Hepatocyte (in vitro differentiated cells): ENCODE data around the gene CCDC183. TPM values are rescaled to one million over a fixed set of nuclear protein-coding genes. Genes with fewer than 3 reads are reported as not detected.

Source experiments
- DNase-seq: peaks from one replicate; pipeline ENCODE4 v3.0.0-alpha.2; 2016; ENCODE audit warnings: low spot score
- H2AFZ ChIP-seq: fragments of 200-600 bp; sonication (generic); 2 replicates; pipeline ENCODE4 v1.6.0; 2016; ENCODE audit warnings: antibody characterized with exemption, mild to moderate bottlenecking
- H3K27ac ChIP-seq: fragments of 200-600 bp; sonication (generic); 2 replicates; pipeline ENCODE4 v1.5.1; 2016; ENCODE audit warnings: mild to moderate bottlenecking
- H3K27me3 ChIP-seq: fragments of 200-600 bp; sonication (generic); 2 replicates; pipeline ENCODE4 v1.6.1; 2016
- H3K36me3 ChIP-seq: fragments of 200-600 bp; sonication (generic); replicated peaks from 2 replicates; pipeline ENCODE4 v1.5.1; 2016; ENCODE audit warnings: low read depth; ENCODE audit not compliant: insufficient read depth
- H3K4me1 ChIP-seq: fragments of 200-600 bp; sonication (generic); 2 replicates; pipeline ENCODE4 v1.5.1; 2016; ENCODE audit warnings: mild to moderate bottlenecking, moderate library complexity; ENCODE audit not compliant: insufficient read depth
- H3K4me2 ChIP-seq: fragments of 200-600 bp; sonication (generic); 2 replicates; pipeline ENCODE4 v1.6.0; 2016
- H3K4me3 ChIP-seq: fragments of 200-600 bp; sonication (generic); 2 replicates; pipeline ENCODE4 v1.5.1; 2016; ENCODE audit warnings: mild to moderate bottlenecking
- H3K79me2 ChIP-seq: fragments of 200-600 bp; sonication (generic); 2 replicates; pipeline ENCODE4 v1.6.0; 2017; ENCODE audit warnings: mild to moderate bottlenecking
- H3K9me2 ChIP-seq: fragments of 200-600 bp; sonication (generic); replicated peaks from 2 replicates; pipeline ENCODE4 v1.6.0; 2017; ENCODE audit warnings: mild to moderate bottlenecking; ENCODE audit not compliant: insufficient read depth
- H3K9me3 ChIP-seq: fragments of 200-600 bp; sonication (generic); 2 replicates; pipeline ENCODE4 v1.5.1; 2016; ENCODE audit warnings: low read depth, mild to moderate bottlenecking
- H4K20me1 ChIP-seq: fragments of 200-600 bp; sonication (generic); 2 replicates; pipeline ENCODE4 v1.6.0; 2016; ENCODE audit warnings: mild to moderate bottlenecking; ENCODE audit not compliant: insufficient read depth, poor library complexity, severe bottlenecking
- CTCF ChIP-seq: fragments of 200-600 bp; sonication (generic); IDR thresholded peaks from 2 replicates; pipeline ENCODE4 v1.5.1; 2016; ENCODE audit warnings: antibody characterized with exemption, mild to moderate bottlenecking; ENCODE audit not compliant: poor library complexity
- EZH2 ChIP-seq: fragments of 200-600 bp; sonication (generic); IDR thresholded peaks from 2 replicates; pipeline ENCODE4 v1.6.1; 2016; ENCODE audit warnings: antibody characterized with exemption, mild to moderate bottlenecking, borderline replicate concordance
- EZH2phosphoT487 ChIP-seq: fragments of 200-600 bp; sonication (generic); IDR thresholded peaks from one replicate; pipeline ENCODE4 v1.6.1; 2018; ENCODE audit warnings: antibody characterized with exemption, mild to moderate bottlenecking, low read depth, moderate library complexity; ENCODE audit not compliant: unreplicated experiment, severe bottlenecking
- WGBS: methylation state at CpG from one replicate; pipeline ENCODE4 v1.1.6; 2016; ENCODE audit warnings: low lambda C conversion rate; ENCODE audit errors: missing lambda C conversion rate; 5-methylcytosine and 5-hydroxymethylcytosine counted together
- polyA plus RNA-seq: library from polyadenylated mRNA; unstranded; fragments of >200 nt; fragmentation: Nextera tagmentation; extraction: Ambion mirVana; gene quantifications from 2 replicates; pipeline ENCODE4 v1.2.1, GENCODE V29; 2016
- total RNA-seq: library from RNA; depleted of rRNA; stranded (reverse); fragments of >200 nt; gene quantifications from 2 replicates; pipeline ENCODE4 v1.2.3, GENCODE V29; 2014

CCDC183 gene
- total and polyA plus RNA-seq, 2 experiments from 2014 or later = 17.7 to 32.1 TPM

- Histone ChIP-seq H3K79me2 (peaks cover 24% of the 10 kb centered on the region), H3K4me3 (no peak overlapping the region), H3K9me3 (no peaks in the 10 kb centered on the region), H4K20me1 (peaks cover 6% of the 10 kb centered on the region), H3K27ac (no peak overlapping the region), H3K27me3 (no peaks in the 10 kb centered on the region), H3K4me2 (no peak overlapping the region), H2AFZ (no peak overlapping the region), H3K4me1 (peaks cover 6% of the 10 kb centered on the region), H3K9me2 (no peaks in the 10 kb centered on the region), H3K36me3 (no peaks in the 10 kb centered on the region)
- TF ChIP-seq EZH2 (no peak), CTCF (no peak), EZH2phosphoT487 (no peak)
- DNase-seq = no peak
- 96% methylated on average over 31 of the region's 44 CpGs for WGBS
Observed at GRCh38 chr9:136825295-136826187, 29.4 kb downstream of the CCDC183 start.

GRCh38 chr9:136826188-136826541 is 30.0 kb downstream of the CCDC183 start:
- no peaks in the 10 kb centered on the region for H3K36me3 ChIP-seq

GRCh38 chr9:136826703-136827582 is 30.8 kb downstream of the CCDC183 start:
- Histone ChIP-seq H3K4me3 (no peak overlapping the region), H3K4me2 (no peak overlapping the region), H3K9me2 (no peaks in the 10 kb centered on the region), H3K27me3 (no peaks in the 10 kb centered on the region), H3K27ac (no peak overlapping the region), H3K9me3 (no peaks in the 10 kb centered on the region), H3K36me3 (no peaks in the 10 kb centered on the region), H2AFZ (no peak overlapping the region), H3K79me2 (peaks cover 11% of the 10 kb centered on the region), H4K20me1 (no peaks in the 10 kb centered on the region), H3K4me1 (no peaks in the 10 kb centered on the region)
- DNase-seq = no peak
- 96% methylated on average over 23 of the region's 24 CpGs for WGBS
- TF ChIP-seq EZH2phosphoT487 (no peak), EZH2 (no peak), CTCF (no peak)

More at GRCh38 chr9:136826188-136826541, 30.0 kb downstream of the CCDC183 start:
- H3K27ac ChIP-seq = no peak overlapping the region
- H3K4me2 ChIP-seq = no peak overlapping the region
- H3K79me2 ChIP-seq = peaks cover 18% of the 10 kb centered on the region
- DNase-seq = no peak
- H3K9me2 ChIP-seq = no peaks in the 10 kb centered on the region
- 96% methylated on average over 17 of the region's 17 CpGs for WGBS
- peaks cover 4% of the 10 kb centered on the region for H4K20me1 ChIP-seq
- H3K27me3 ChIP-seq = no peaks in the 10 kb centered on the region
- H3K4me3 ChIP-seq = no peak overlapping the region
- H3K9me3 ChIP-seq = no peaks in the 10 kb centered on the region
- H3K4me1 ChIP-seq = peaks cover under 1% of the 10 kb centered on the region
- H2AFZ ChIP-seq = no peak overlapping the region
- TF ChIP-seq CTCF = no peak
- TF ChIP-seq EZH2phosphoT487 = no peak
- TF ChIP-seq EZH2 = no peak
